Measurements from ENCODE around the gene TBC1D22A. TPM values are rescaled to one million over a fixed set of nuclear protein-coding genes. Genes with fewer than 3 reads are reported as not detected.

TBC1D22A gene
- total RNA-seq, 1 experiment from 2014 or later = 27.6 TPM

DNA sequence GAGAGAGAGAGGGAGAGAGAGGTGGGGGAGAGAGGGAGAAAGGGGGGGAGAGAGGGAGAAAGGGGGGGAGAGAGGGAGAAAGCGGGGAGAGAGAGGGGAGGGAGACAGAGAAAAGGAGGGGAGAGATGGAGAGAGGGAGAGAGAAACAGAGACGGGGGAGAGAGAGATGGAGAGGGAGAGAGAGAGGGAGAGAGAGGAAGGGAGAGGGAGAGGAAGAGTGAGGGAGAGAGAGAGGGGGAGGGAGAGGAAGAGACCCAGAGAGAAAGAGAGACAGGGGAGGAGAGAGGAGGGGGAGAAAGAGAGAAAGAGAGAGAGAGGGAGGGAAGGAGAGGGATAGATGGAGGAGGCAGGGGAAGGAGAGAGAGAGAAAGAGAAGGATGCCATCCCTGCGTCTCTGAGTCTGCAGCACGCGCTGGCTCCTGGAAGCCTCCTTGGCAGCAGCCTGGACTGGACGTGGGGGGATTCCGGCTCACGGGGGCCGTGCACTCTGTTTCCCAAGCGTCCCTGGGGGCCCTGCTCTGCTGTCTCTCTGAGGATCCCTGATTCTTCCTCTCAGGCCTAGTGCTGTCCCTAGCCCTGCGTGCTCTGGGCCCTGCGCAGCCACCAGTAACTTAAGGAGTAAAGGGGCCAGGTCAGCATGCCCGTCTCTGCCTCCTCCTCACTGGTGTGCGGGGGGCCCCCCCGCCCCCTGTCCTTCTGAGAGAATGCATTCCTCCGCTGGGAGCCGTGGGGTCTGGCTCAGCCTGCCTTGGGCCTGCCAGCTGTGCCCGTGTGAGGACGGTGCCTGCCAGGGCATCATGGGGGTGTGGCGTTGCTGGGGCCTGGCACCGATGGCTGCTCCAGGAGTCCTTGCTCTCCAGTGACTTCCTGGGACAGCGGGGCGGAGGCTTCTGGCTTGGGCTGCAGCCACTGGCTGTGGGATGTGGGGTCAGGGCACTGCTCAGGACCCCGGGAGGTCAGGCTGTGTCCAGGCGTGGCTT lies 429.5 kb downstream of the TBC1D22A start:
- H3K27ac Mint-ChIP-seq (ENCODE audit: unreplicated experiment) = no peak overlapping the region
- BruUV-seq (replicated peaks) = no TSS peak
- no peaks in the 10 kb centered on the region for H3K36me3 Mint-ChIP-seq (ENCODE audit: insufficient read depth, unreplicated experiment)
- no peak for DNase-seq
- no peaks in the 10 kb centered on the region for H3K9me3 Mint-ChIP-seq (ENCODE audit: low read depth, unreplicated experiment)
- H3K4me1 Mint-ChIP-seq (ENCODE audit: low read depth, unreplicated experiment) = no peaks in the 10 kb centered on the region
- CTCF ChIA-PET = no interaction called here
- no peak overlapping the region for H3K4me3 Mint-ChIP-seq (ENCODE audit: low read depth, unreplicated experiment)
- TF ChIP-seq, protein P1, sequence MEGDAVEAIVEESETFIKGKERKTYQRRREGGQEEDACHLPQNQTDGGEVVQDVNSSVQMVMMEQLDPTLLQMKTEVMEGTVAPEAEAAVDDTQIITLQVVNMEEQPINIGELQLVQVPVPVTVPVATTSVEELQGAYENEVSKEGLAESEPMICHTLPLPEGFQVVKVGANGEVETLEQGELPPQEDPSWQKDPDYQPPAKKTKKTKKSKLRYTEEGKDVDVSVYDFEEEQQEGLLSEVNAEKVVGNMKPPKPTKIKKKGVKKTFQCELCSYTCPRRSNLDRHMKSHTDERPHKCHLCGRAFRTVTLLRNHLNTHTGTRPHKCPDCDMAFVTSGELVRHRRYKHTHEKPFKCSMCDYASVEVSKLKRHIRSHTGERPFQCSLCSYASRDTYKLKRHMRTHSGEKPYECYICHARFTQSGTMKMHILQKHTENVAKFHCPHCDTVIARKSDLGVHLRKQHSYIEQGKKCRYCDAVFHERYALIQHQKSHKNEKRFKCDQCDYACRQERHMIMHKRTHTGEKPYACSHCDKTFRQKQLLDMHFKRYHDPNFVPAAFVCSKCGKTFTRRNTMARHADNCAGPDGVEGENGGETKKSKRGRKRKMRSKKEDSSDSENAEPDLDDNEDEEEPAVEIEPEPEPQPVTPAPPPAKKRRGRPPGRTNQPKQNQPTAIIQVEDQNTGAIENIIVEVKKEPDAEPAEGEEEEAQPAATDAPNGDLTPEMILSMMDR (IDR thresholded peaks at IDR 0.05; ENCODE audit: unreplicated experiment) = no peak
- intact Hi-C loops (cut with micrococcal nuclease; ENCODE audit: unreplicated experiment) = no loop called here
- H3K27me3 Mint-ChIP-seq (ENCODE audit: unreplicated experiment) = peaks cover 26% of the 10 kb centered on the region

DNA sequence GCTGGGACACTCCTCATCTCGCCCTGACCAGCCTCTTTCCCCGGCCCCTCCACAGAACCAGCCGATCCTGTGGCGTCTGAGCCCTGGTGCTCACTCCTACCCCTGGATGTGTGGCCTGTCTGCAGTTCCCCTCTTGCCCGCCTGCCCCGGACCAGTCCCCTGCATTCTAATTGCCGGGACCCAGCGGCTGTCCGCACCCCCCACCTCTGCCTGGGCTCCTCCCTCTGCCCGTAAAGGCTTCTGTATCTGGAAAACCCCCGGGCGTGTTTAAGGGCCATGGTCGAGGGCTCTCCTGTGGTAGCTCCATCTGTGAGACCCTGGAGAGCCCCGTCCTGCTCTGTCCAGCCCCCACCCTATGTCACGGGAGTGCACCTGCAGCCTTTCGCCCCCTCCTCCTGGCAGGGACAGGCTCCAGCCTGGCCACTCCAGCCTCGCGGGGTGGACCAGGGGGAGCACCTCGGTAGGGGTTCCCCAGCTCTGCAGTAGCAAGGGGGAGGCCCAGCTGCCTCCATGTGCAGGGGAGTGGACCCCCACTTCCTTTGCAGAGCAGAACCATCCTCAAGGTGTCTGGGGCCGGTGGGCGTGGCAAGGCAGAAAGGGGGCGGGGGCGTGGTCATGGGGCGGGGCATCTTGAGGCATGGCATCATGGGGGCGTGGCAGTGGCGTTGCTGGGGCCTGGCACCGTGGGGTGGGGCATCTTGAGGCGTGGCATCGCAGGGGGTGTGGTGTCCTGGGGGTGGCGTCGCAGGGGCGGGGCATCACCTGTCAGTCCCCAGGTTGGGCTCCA lies 430.4 kb downstream of the TBC1D22A start:
- no peak overlapping the region for H3K4me3 Mint-ChIP-seq (ENCODE audit: low read depth, unreplicated experiment)
- H3K4me1 Mint-ChIP-seq (ENCODE audit: low read depth, unreplicated experiment) = no peaks in the 10 kb centered on the region
- H3K9me3 Mint-ChIP-seq (ENCODE audit: low read depth, unreplicated experiment) = no peaks in the 10 kb centered on the region
- no TSS peak for BruUV-seq (replicated peaks)
- intact Hi-C loops (cut with micrococcal nuclease; ENCODE audit: unreplicated experiment) = no loop called here
- TF ChIP-seq, protein P1 (IDR thresholded peaks at IDR 0.05; ENCODE audit: unreplicated experiment) = no peak
- H3K27ac Mint-ChIP-seq (ENCODE audit: unreplicated experiment) = no peak overlapping the region
- peak; percentile 71 for DNase-seq
- no peaks in the 10 kb centered on the region for H3K36me3 Mint-ChIP-seq (ENCODE audit: insufficient read depth, unreplicated experiment)
- peaks cover 26% of the 10 kb centered on the region for H3K27me3 Mint-ChIP-seq (ENCODE audit: unreplicated experiment)
- CTCF ChIA-PET = no interaction called here

- Mint-ChIP-seq H3K27me3 (ENCODE audit: unreplicated experiment) (peaks cover 26% of the 10 kb centered on the region), H3K36me3 (ENCODE audit: insufficient read depth, unreplicated experiment) (no peaks in the 10 kb centered on the region), H3K4me3 (ENCODE audit: low read depth, unreplicated experiment) (no peak overlapping the region), H3K4me1 (ENCODE audit: low read depth, unreplicated experiment) (no peaks in the 10 kb centered on the region), H3K27ac (ENCODE audit: unreplicated experiment) (no peak overlapping the region), H3K9me3 (ENCODE audit: low read depth, unreplicated experiment) (no peaks in the 10 kb centered on the region)
- intact Hi-C loops (cut with micrococcal nuclease; ENCODE audit: unreplicated experiment) = no loop called here
- TF ChIP-seq, protein P1 (IDR thresholded peaks at IDR 0.05; ENCODE audit: unreplicated experiment) = no peak
- CTCF ChIA-PET = no interaction called here
- no peak for DNase-seq
- BruUV-seq (replicated peaks) = no TSS peak
These were observed 431.3 kb downstream of the TBC1D22A start for GRCh38 chr22:47193606-47194329.

GRCh38 chr22:47194476-47195155 lies 432.2 kb downstream of the TBC1D22A start:
- no TSS peak for BruUV-seq (replicated peaks)
- TF ChIP-seq, protein P1 (IDR thresholded peaks at IDR 0.05; ENCODE audit: unreplicated experiment) = no peak
- Mint-ChIP-seq H3K4me1 (ENCODE audit: low read depth, unreplicated experiment) (no peaks in the 10 kb centered on the region), H3K36me3 (ENCODE audit: insufficient read depth, unreplicated experiment) (no peaks in the 10 kb centered on the region), H3K27me3 (ENCODE audit: unreplicated experiment) (peaks cover 32% of the 10 kb centered on the region), H3K27ac (ENCODE audit: unreplicated experiment) (no peak overlapping the region), H3K4me3 (ENCODE audit: low read depth, unreplicated experiment) (no peak overlapping the region), H3K9me3 (ENCODE audit: low read depth, unreplicated experiment) (no peaks in the 10 kb centered on the region)
- intact Hi-C loops (cut with micrococcal nuclease; ENCODE audit: unreplicated experiment) = no loop called here
- no peak for DNase-seq
- CTCF ChIA-PET = no interaction called here
